Renal cortex interstitium (tissue), 11 donors: ENCODE results near the gene NAGLU. TPM values are rescaled to one million over a fixed set of nuclear protein-coding genes. Genes with fewer than 3 reads are reported as not detected.
"Not testable (repeated sequence)": the region's sequence is repeated elsewhere in the genome, so short reads cannot be mapped to it uniquely, and the experiment has no call there.

Experiments used
- DNase-seq, 11 donors: peaks; one replicate each; pipeline ENCODE4 v3.0.0-alpha.2; 2013; ENCODE audit warnings: low read depth in 9 of 11, low spot score in 4 of 11; ENCODE audit errors: extremely low read depth in 1 of 11
- polyA plus RNA-seq, 3 donors: library from polyadenylated mRNA; unstranded; fragments of 120-200 nt; gene quantifications; one replicate each; pipeline ENCODE4 v1.2.1, GENCODE V29; 2013; ENCODE audit not compliant: insufficient read length in 3 of 3

Gene NAGLU
- polyA plus RNA-seq, 3 donors: 15.6 to 31.6 (median 26.4) TPM

- no peak for DNase-seq
Observed at GRCh38 chr17:42555122-42555622, 19.1 kb downstream of the NAGLU start.

- DNase-seq: not testable (repeated sequence)
Observed at GRCh38 chr17:42555961-42556617, 20.0 kb downstream of the NAGLU start.

- no peak for DNase-seq
Observed at GRCh38 chr17:42559075-42559474, 23.0 kb downstream of the NAGLU start.

GRCh38 chr17:42560246-42560645 is 24.2 kb downstream of the NAGLU start:
- DNase-seq: no peak

- DNase-seq: peak; percentile 95 to 99 (median 96)
Observed at GRCh38 chr17:42561897-42562387, 25.9 kb downstream of the NAGLU start, which contains the start of gene COASY. Gene COASY, plus strand, starts transcription at chr17:42562148. Its CDS starts 475 bp downstream, at chr17:42562623.

- no peak for DNase-seq
Observed at GRCh38 chr17:42562388-42563142, 26.5 kb downstream of the NAGLU start.

- DNase-seq: no peak
Observed at GRCh38 chr17:42563143-42563509, 27.1 kb downstream of the NAGLU start.

- DNase-seq: no peak
Observed at GRCh38 chr17:42563543-42563942, 27.5 kb downstream of the NAGLU start.

- DNase-seq: no peak
Observed at GRCh38 chr17:42563950-42564349, 27.9 kb downstream of the NAGLU start.

- DNase-seq: no peak
Observed at GRCh38 chr17:42564815-42565522, 28.9 kb downstream of the NAGLU start.

GRCh38 chr17:42565523-42566214 is 29.6 kb downstream of the NAGLU start:
- no peak for DNase-seq

- no peak for DNase-seq
Observed at GRCh38 chr17:42566215-42566882, 30.3 kb downstream of the NAGLU start.

GRCh38 chr17:42566883-42567573 is 31.0 kb downstream of the NAGLU start, which contains the start of gene MLX:
Gene MLX, plus strand, starts transcription at chr17:42567100. Its CDS starts 25 bp downstream, at chr17:42567125.
- DNase-seq: peak in 10 of 11 donors; percentile 69 to 87 (median 83)

GRCh38 chr17:42568341-42569111 is 32.5 kb downstream of the NAGLU start:
- no peak for DNase-seq

GRCh38 chr17:42571435-42572225 is 35.6 kb downstream of the NAGLU start:
- DNase-seq: no peak

- DNase-seq: no peak
Observed at GRCh38 chr17:42573095-42573494, 37.1 kb downstream of the NAGLU start.
